CD4-positive, alpha-beta T cell treated with Interleukin-1 beta for 1 hour (primary cell): ENCODE data around the gene ZFP36.
A peak's percentile ranks its signal among the peaks of the same experiment; 100 is the strongest.

Experiments
- DNase-seq, 2 donors: peaks; one replicate each; pipeline ENCODE4 v3.0.0-alpha.2; 2020 to 2022

The ZFP36 gene

GRCh38 chr19:39384839-39385568 lies 21.6 kb upstream of the ZFP36 start:
- DNase-seq = no peak

GRCh38 chr19:39385629-39386411 lies 20.8 kb upstream of the ZFP36 start:
- DNase-seq = no peak

GRCh38 chr19:39386557-39386956 lies 20.1 kb upstream of the ZFP36 start:
- DNase-seq = no peak

- no peak for DNase-seq
Measured at GRCh38 chr19:39388657-39389056, 18.0 kb upstream of the ZFP36 start.

GRCh38 chr19:39389631-39390414 lies 16.8 kb upstream of the ZFP36 start:
- no peak for DNase-seq

GRCh38 chr19:39390451-39390750 lies 16.2 kb upstream of the ZFP36 start:
- DNase-seq = peak; percentile 88 to 89

DNA sequence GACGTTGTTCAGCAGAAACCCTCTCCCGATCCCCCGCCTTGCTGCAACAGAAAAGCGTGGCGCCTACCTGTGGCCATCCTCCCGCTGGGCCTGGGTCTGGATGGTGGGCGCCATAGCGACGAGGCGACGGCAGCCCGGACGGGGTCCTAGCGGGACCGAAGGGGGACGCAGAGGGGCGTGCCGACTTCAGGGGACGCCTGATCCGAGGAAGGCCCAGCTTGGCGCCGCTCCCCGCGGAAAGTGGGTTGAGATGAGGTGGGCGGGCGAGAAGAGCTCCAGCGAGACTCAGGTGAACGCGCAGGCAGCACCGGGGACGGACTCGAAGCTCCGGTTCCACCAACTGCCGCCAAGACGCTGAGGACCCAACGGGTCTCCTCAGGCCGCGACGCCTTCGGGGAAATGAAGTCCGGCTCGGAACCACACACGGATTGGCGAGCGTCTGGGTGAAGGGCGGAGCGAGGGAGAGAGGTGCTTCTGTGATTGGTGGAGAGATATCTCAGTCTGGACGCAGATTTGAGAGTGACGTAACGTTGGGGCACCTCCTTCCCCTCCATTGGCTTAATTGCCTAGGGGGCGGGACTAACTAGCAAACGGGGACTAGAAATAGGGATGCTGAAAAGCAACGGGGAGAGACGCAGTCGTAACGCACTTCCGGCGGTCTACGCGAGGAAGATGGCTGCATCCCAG lies 15.8 kb upstream of the ZFP36 start, which contains the start of the genes MED29 and PAF1:
TSS of gene MED29 (plus strand) at position 628 of the 687 bp plus-strand sequence. CDS start at position 673, 45 bp downstream.
TSS of gene PAF1 (minus strand) at position 356 of the 687 bp plus-strand sequence. CDS start at position 114, 242 bp downstream.
- peak; percentile 99 for DNase-seq

- peak; percentile 93 to 95 for DNase-seq
Measured at GRCh38 chr19:39397360-39398296, 9.0 kb upstream of the ZFP36 start.

DNA sequence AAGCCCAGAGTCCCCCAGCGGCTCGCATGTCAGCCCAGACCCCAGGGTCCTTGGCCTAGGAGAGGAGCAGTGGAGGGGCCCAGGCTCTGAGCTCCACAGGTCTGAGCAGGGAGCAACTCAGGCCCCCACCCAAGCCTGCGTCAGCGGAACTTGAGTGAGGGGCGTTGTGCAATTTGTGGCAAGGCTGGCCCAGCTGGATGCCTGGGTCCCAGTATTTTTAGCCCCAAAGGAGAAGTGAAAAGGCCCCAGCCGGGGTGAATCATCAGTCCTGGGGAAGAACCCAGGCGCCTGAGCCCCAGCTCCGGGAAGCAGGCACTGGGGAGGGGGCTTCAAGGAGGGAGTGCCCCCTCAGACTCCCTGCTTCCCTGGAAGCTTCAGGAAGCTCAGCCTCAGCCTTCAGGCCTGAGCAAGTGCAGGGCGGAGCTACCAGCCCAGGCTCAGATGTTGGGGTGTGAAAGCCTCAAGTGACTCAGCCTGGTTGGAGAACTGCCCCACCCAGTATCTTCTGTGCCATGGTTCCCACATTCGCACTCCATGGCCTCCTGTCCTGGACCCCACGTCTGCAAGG lies 8.3 kb upstream of the ZFP36 start:
- DNase-seq = peak; percentile 66 to 89

DNA sequence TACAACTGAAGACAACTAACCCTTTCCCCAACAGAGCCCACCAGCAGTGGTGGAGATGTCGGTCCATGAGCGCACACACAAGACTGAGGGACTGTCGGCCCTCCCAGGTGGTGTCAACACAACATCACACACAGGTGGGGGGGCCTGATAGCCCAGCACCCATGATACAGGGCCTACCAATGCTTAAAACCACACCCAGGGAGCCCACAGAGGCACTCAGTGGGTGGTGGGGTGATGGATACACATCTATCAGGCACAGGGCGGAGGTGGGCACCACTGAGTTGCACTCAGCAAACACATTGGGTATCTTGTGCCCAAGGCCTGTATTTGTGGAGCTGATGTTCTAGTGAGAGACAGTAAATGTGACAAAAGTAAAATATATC lies 7.0 kb upstream of the ZFP36 start:
- DNase-seq = no peak

DNA sequence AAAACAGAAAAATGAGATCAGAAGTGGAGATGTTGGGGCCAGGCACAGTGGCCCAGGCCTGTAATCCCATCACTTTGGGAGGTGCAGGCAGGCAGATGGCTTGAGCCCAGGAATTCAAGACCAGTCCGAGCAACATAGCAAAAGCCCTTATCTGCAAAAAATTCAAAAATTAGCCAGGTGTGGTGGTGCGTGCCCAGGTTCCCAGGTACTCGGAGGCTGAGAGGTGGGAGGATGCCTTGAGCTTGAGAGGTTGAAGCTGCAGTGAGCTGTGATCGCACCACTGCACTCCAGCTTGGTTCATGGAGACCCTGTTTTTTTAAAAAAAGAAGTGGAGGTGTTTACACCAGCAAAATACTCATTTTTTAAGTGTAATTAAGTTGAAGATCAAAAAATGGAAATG lies 6.6 kb upstream of the ZFP36 start:
- DNase-seq = no peak

DNA sequence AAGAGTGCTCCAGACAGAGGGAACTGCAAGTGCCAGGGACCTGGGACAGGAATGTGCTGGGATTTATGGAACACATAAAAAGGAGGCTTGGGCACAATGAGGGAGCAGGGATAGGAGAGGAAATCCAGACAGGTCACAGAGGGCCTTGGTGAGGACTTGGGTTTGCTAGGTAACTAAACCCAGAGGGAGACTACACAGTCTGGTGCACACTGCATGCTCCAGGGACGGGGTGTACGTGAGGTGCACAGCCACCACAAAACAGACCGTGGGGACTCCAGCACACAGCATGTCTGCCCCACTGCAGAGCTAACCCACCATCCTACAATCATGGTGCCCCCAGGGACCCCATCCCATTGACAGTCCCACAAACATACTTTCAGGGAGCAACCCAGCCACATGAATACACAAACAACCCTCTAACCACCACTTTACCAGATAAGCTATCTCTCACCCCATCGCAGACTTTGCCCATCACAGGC lies 5.5 kb upstream of the ZFP36 start:
- no peak for DNase-seq

DNA sequence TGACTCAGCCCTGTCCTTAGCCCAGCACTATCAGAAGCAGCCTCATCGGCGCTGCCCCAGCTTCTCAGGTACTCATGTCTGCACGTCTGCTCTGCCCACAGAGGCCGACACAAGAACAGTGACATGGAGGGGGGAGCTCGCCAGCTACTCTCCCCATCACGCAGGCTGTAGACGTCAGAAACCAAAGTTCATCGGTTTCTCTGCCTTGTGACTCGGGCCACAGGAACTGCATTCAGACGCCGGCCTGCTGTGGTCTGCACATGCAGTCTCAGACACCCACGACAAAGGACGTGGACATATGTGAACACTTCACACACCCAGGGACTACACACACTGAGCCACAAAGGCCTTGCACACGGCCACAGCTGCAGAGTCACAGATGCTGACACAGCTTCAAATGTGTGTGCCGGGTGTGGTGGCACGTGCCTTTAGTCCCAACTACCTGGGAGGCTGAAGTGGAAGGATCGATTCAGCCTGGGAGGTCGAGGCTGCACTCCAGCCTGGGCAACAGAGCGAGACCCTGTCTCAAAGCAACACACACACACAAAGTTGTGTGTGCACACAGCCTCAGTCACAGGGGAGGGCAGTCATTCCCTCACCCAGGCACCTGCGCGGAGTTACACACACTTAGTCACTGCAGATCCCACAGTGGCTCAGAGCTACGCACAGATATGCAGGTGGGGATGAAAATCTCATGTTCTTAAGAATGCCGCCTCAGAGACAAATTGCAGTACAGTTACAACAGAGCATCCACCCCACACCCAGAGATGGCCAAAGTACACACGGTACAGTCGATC lies 4.9 kb upstream of the ZFP36 start:
- peak; percentile 90 to 92 for DNase-seq

- peak; percentile 93 for DNase-seq
Measured at GRCh38 chr19:39402346-39403300, 4.0 kb upstream of the ZFP36 start.

- DNase-seq = peak; percentile 98 to 99
Measured at GRCh38 chr19:39403331-39404312, 3.0 kb upstream of the ZFP36 start.

DNA sequence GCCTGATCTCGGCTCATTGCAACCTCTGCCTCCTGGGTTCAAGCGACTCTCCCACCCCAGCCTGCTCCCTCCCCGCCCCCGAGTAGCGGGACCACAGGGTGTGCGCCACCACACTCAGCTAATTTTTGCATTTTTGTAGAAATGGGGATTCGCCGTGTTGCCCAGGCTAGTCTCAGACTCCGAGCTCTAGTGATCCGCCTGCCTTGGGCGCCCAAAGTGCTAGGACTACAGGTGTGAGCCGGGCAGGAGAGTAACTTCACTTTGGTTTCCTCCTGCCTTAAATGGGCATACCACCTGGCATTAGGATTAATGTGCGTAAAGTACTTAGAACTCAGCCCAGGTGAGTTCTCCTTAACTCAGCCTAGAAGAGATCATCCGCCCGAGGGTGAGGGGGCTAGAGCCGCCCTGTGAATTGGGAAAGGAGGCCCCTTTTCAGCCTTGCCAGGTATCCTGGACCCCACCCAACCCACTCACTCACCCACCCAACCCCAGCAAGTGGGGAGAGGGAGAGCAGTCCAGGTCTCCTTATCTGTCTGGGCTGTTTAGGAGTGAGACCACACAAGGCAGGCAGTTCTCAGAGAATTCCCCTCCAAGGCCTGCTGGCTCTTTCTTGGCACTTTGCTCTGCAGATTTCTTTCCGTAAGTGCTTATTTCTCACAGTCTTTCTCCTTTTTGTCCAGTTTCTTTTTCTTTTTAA lies 1.2 kb upstream of the ZFP36 start:
- peak in 1 of 2 donors; percentile 41 for DNase-seq
